Measurements from ENCODE around the gene HOXC4. TPM values are rescaled to one million over a fixed set of nuclear protein-coding genes. Genes with fewer than 3 reads are reported as not detected.

The HOXC4 gene
- total RNA-seq, 6 donors from 2014 or later = 0.40 to 1.0 (median 0.59) TPM; not detected in 3

DNA sequence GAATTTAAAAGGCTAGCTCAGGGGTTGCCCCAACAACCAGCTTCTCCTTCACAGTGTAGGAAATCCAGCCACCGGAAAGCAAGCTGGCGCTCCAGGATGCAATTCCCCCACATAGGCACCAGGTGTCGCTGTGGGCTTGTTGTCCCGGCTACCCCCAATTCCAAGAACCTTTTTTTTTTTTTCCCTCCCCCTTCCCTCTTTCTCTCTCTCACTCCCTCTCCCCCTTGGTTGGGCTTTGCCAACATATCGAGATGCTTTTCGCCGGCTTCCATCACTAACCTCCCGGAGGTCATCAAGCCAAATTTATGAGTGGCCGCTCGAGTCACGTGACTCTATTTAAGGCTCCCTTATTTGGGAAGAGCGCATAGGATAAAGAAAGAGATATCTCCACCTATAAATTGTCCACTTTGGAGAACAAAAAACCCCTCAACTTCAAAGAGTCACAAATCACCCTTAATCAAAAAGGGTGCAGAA, 21.0 kb upstream of the HOXC4 start, which contains the start of gene HOXC5:
Gene HOXC5 (plus strand): TSS at position 424 of the 474 bp plus-strand sequence. CDS start 73 bp downstream, outside the sequence.
- DNase-seq (peak in 1 of 2 donors; percentile 56), ATAC-seq (ENCODE audit: low FRiP score in 2 of 2) (peak in 1 of 2 donors; percentile 69)
- Histone ChIP-seq H3K4me3 (peak within 1 kb of the TSS in 3 of 4 donors; percentile 10 to 31 (median 28)), H3K36me3 (no peaks in the 10 kb centered on the region), H3K27me3 (peaks cover 0 to 87% (median 42%) of the 10 kb centered on the region in 4 donors), H3K27ac (no peak within 1 kb of the TSS), H3K9me3 (peaks cover 0 to 10% (median 7%) of the 10 kb centered on the region in 4 donors), H3K4me1 (peaks cover 12 to 36% (median 12%) of the 10 kb centered on the region in 4 donors)
- WGBS, 2 donors = 5 to 10% methylated on average over 12 of the region's 12 CpGs
- TF ChIP-seq POLR2AphosphoS5 (IDR thresholded peaks at IDR 0.05) (no peak), POLR2A (IDR thresholded peaks at IDR 0.05) (no peak), EP300 (IDR thresholded peaks at IDR 0.05) (no peak)
- TF ChIP-seq, protein P1, sequence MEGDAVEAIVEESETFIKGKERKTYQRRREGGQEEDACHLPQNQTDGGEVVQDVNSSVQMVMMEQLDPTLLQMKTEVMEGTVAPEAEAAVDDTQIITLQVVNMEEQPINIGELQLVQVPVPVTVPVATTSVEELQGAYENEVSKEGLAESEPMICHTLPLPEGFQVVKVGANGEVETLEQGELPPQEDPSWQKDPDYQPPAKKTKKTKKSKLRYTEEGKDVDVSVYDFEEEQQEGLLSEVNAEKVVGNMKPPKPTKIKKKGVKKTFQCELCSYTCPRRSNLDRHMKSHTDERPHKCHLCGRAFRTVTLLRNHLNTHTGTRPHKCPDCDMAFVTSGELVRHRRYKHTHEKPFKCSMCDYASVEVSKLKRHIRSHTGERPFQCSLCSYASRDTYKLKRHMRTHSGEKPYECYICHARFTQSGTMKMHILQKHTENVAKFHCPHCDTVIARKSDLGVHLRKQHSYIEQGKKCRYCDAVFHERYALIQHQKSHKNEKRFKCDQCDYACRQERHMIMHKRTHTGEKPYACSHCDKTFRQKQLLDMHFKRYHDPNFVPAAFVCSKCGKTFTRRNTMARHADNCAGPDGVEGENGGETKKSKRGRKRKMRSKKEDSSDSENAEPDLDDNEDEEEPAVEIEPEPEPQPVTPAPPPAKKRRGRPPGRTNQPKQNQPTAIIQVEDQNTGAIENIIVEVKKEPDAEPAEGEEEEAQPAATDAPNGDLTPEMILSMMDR (IDR thresholded peaks at IDR 0.05) = peak; percentile 36 to 78 (median 66)

DNA sequence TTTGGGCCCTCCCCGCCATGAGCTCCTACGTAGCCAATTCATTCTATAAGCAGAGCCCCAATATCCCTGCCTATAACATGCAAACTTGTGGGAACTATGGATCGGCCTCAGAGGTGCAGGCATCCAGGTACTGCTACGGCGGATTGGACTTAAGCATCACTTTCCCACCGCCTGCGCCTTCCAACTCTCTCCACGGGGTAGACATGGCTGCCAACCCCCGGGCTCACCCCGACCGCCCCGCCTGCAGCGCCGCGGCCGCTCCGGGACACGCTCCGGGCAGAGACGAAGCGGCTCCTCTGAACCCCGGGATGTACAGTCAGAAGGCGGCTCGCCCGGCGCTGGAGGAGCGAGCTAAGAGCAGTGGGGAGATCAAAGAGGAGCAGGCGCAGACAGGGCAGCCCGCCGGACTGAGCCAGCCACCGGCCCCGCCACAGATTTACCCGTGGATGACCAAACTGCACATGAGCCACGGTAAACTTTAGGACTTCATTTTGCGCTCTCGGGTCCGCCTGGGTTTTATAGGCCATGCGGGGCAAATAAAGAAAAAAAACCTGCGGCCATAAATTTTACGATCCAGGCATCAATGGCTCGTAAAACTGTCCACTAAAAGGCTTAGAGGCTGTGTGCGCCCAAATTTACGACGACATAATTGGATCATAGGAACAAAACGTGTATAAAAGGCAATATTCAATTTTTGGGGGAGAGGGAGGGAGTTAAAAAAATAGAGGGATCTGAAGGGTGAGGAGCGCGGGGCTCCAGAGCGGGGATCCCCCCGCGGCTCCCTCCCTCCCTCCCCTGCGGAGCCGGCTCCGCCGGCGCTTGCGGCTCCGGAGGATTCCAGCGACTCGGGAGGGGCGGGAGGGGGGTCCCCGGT, 20.3 kb upstream of the HOXC4 start:
- 3 to 6% methylated on average over 30 to 56 of the region's 61 CpGs for WGBS, 2 donors
- ATAC-seq (ENCODE audit: low FRiP score in 2 of 2) (peak in 1 of 2 donors; percentile 67), DNase-seq (peak in 1 of 2 donors; percentile 84)
- TF ChIP-seq POLR2A (IDR thresholded peaks at IDR 0.05) = no peak
- TF ChIP-seq, protein P1 (IDR thresholded peaks at IDR 0.05) = no peak
- TF ChIP-seq POLR2AphosphoS5 (IDR thresholded peaks at IDR 0.05) = no peak
- TF ChIP-seq EP300 (IDR thresholded peaks at IDR 0.05) = no peak
- H3K27me3 ChIP-seq = peaks cover 0 to 80% (median 40%) of the 10 kb centered on the region in 4 donors
- peaks cover 12 to 36% (median 12%) of the 10 kb centered on the region in 4 donors for H3K4me1 ChIP-seq
- no peaks in the 10 kb centered on the region for H3K36me3 ChIP-seq
- H3K9me3 ChIP-seq = peaks cover 0 to 10% (median 7%) of the 10 kb centered on the region in 4 donors
- no peak overlapping the region for H3K27ac ChIP-seq
- peak overlapping the region in 3 of 4 donors; percentile 10 to 31 (median 28) for H3K4me3 ChIP-seq

DNA sequence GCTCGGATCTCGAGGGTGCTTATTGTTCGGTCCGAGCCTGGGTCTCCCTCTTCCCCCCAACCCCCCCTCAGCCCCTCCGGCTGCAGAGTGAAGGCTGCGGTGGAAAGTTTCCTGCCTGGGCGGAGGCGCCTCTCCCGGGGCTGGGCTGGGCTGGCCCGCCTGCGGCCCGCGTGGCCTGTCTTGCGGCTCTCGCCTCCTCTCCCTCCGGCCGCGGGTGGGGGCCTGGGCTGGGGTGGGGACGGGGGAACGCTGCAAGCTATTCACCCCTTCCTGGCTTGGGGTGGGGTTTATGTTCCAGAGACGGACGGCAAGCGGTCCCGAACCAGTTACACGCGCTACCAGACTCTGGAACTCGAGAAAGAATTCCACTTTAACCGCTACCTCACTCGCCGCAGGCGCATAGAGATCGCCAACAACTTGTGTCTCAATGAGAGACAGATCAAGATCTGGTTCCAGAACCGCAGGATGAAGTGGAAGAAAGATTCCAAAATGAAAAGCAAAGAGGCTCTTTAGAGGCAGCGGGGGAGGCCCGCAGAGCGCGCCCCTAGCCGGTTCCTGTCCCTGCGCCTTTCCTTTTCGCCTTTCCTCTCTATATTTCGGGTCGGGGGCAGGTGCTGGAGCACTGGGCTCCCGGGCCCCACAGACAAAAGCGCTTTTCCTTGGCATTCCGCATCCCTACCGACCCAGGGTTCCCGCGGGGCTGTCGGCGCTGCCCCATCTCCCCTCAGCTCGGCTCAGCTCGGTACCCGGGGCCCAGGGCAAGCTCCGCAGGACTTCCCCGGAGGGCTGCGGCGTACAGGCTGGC, 19.5 kb upstream of the HOXC4 start:
- ATAC-seq (ENCODE audit: low FRiP score in 2 of 2) = peak in 1 of 2 donors; percentile 68
- Histone ChIP-seq H3K27me3 (peaks cover 0 to 72% (median 37%) of the 10 kb centered on the region in 4 donors), H3K36me3 (no peaks in the 10 kb centered on the region), H3K9me3 (peaks cover 0 to 10% (median 7%) of the 10 kb centered on the region in 4 donors), H3K4me1 (peaks cover 12 to 35% (median 12%) of the 10 kb centered on the region in 4 donors), H3K4me3 (peak overlapping the region in 2 of 4 donors; percentile 28 to 31), H3K27ac (no peak overlapping the region)
- no peak for TF ChIP-seq POLR2AphosphoS5 (IDR thresholded peaks at IDR 0.05)
- TF ChIP-seq POLR2A (IDR thresholded peaks at IDR 0.05) = no peak
- TF ChIP-seq, protein P1 (IDR thresholded peaks at IDR 0.05) = no peak
- 18 to 24% methylated on average over 28 to 44 of the region's 57 CpGs for WGBS, 2 donors
- DNase-seq = peak in 1 of 2 donors; percentile 86

GRCh38 chr12:54034785-54035310, 18.8 kb upstream of the HOXC4 start:
- H3K27me3 ChIP-seq = peaks cover 0 to 65% (median 35%) of the 10 kb centered on the region in 4 donors
- no peak for DNase-seq
- no peaks in the 10 kb centered on the region for H3K36me3 ChIP-seq
- peaks cover 12 to 29% (median 12%) of the 10 kb centered on the region in 4 donors for H3K4me1 ChIP-seq
- no peak for ATAC-seq (ENCODE audit: low FRiP score in 2 of 2)
- 51 to 52% methylated on average over 12 to 22 of the region's 22 CpGs for WGBS, 2 donors
- no peak for TF ChIP-seq EP300 (IDR thresholded peaks at IDR 0.05)
- TF ChIP-seq POLR2A (IDR thresholded peaks at IDR 0.05) = no peak
- TF ChIP-seq, protein P1 (IDR thresholded peaks at IDR 0.05) = no peak
- no peak for TF ChIP-seq POLR2AphosphoS5 (IDR thresholded peaks at IDR 0.05)
- H3K9me3 ChIP-seq = peaks cover 0 to 10% (median 7%) of the 10 kb centered on the region in 4 donors
- no peak overlapping the region for H3K27ac ChIP-seq
- H3K4me3 ChIP-seq = no peak overlapping the region
